SK-N-SH treated with all-trans-retinoic acid at 6 μM for 48 hours (cell line): Measurements from ENCODE around the gene ATRIP.

Experiments used
- ARNTL ChIP-seq: fragments of 450-650 bp; formaldehyde crosslinking; IDR thresholded peaks from 2 replicates; pipeline ENCODE4 v1.5.0; 2020; ENCODE audit warnings: low read depth, mild to moderate bottlenecking, moderate library complexity, borderline replicate concordance
- CSDC2 ChIP-seq: fragments of 250-450 bp; sonication (Bioruptor Pico); IDR thresholded peaks from 2 replicates; pipeline ENCODE4 v1.5.0; 2020; ENCODE audit warnings: mild to moderate bottlenecking, moderate library complexity
- ISL1 ChIP-seq: fragments of 250-450 bp; sonication (Bioruptor Pico); IDR thresholded peaks from 2 replicates; pipeline ENCODE4 v2.1.2; 2022; ENCODE audit warnings: mild to moderate bottlenecking, moderate library complexity
- OSR1 ChIP-seq: fragments of 250-450 bp; sonication (Bioruptor Pico); IDR thresholded peaks from 2 replicates; pipeline ENCODE4 v1.8.0; 2022; ENCODE audit warnings: moderate library complexity, mild to moderate bottlenecking, inconsistent platforms
- PPARA ChIP-seq: fragments of 250-450 bp; sonication (Bioruptor Pico); IDR thresholded peaks from 2 replicates; pipeline ENCODE4 v1.5.0; 2020; ENCODE audit warnings: mild to moderate bottlenecking, borderline replicate concordance
- RARB ChIP-seq: fragments of 250-450 bp; sonication (Bioruptor Pico); IDR thresholded peaks from 2 replicates; pipeline ENCODE4 v1.8.0; 2021; ENCODE audit warnings: mild to moderate bottlenecking, moderate library complexity
- ZFP3 ChIP-seq: fragments of 250-450 bp; sonication (Bioruptor Pico); IDR thresholded peaks from 2 replicates; pipeline ENCODE4 v1.5.0; 2020; ENCODE audit warnings: mild to moderate bottlenecking, moderate library complexity
- ZFP30 ChIP-seq: fragments of 450-650 bp; formaldehyde crosslinking; IDR thresholded peaks from 2 replicates; pipeline ENCODE4 v1.5.0; 2022; ENCODE audit warnings: mild to moderate bottlenecking, moderate library complexity
- ZNF8 ChIP-seq: fragments of 450-650 bp; formaldehyde crosslinking; IDR thresholded peaks from 2 replicates; pipeline ENCODE4 v1.5.0; 2020; ENCODE audit warnings: mild to moderate bottlenecking, moderate library complexity
- TF ChIP-seq, protein P1 (sequence below): fragments of 250-450 bp; sonication (Bioruptor Pico); IDR thresholded peaks from 2 replicates; pipeline ENCODE4 v1.8.0; 2020; ENCODE audit warnings: mild to moderate bottlenecking, moderate library complexity, borderline replicate concordance

DNA sequence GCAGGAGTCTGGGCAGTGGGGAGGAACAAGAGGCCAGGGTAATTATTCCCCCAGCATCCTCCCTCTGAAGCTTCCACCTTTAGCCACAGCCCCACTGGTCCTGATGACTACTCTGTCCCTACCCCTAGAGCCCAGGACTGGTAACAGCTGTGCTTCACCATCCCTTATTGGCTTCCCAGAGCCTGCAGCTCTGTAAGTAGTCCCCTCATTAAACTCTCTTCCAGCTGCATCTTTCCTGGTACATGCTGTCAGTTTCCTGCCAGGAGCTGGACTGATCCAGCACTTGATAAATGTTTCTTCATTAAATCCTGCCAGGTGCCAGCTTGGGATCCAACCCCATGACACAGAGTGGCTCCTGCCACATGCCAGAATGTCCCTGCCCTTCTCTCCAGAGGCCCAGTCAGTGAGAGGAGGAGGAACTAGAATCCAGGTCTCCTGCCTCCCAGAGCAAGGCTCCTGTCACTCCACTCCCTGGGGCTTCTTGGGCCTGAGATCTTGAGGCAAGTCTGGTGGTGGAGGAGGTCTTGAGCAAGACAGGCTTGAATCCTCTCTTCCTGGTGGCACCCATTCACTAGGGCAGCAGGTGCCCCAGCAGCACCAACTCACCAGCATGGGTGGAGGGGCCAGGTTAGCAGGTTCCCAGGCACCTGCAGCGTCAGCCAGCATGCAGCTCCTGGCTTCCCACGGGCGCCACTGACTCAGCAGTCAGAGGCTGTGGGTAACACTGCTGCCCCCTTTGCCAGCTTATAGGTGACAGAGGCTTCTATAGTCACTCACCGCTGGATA is 47.0 kb upstream of the ATRIP start:
- TF ChIP-seq ISL1 = no peak
- no peak for TF ChIP-seq ARNTL
- TF ChIP-seq, protein P1, sequence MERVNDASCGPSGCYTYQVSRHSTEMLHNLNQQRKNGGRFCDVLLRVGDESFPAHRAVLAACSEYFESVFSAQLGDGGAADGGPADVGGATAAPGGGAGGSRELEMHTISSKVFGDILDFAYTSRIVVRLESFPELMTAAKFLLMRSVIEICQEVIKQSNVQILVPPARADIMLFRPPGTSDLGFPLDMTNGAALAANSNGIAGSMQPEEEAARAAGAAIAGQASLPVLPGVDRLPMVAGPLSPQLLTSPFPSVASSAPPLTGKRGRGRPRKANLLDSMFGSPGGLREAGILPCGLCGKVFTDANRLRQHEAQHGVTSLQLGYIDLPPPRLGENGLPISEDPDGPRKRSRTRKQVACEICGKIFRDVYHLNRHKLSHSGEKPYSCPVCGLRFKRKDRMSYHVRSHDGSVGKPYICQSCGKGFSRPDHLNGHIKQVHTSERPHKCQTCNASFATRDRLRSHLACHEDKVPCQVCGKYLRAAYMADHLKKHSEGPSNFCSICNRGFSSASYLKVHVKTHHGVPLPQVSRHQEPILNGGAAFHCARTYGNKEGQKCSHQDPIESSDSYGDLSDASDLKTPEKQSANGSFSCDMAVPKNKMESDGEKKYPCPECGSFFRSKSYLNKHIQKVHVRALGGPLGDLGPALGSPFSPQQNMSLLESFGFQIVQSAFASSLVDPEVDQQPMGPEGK = no peak
- no peak for TF ChIP-seq OSR1 (CRISPR knock-in tag)
- TF ChIP-seq RARB = no peak
- TF ChIP-seq ZNF8 = no peak
- TF ChIP-seq ZFP3 = no peak
- no peak for TF ChIP-seq CSDC2 (CRISPR knock-in tag)
- no peak for TF ChIP-seq PPARA
- no peak for TF ChIP-seq ZFP30 (CRISPR knock-in tag)
